Thyroid gland (tissue), 4 donors: ENCODE measurements around the gene MGAT4C.

Experiments
- CTCF ChIP-seq, 6 experiments: fragments of 200-600 bp in 3 of 6; fragments of 450-650 bp in 3 of 6; sonication (generic) in 3 of 6; IDR thresholded peaks; one replicate each; pipeline ENCODE4 v1.5.1; 2016 to 2019; ENCODE audit warnings: antibody characterized with exemption in 6 of 6, mild to moderate bottlenecking in 2 of 6, inconsistent platforms in 1 of 6, moderate library complexity in 1 of 6
- POLR2A ChIP-seq, 2 donors: fragments of 450-650 bp; IDR thresholded peaks; one replicate each; pipeline ENCODE4 v1.6.1; 2017; ENCODE audit warnings: antibody characterized with exemption in 2 of 2, mild to moderate bottlenecking in 2 of 2, moderate library complexity in 1 of 2

- TF ChIP-seq CTCF (IDR thresholded peaks at IDR 0.05) (peak in 4 of 6 experiments; percentile 10 to 60 (median 53)), POLR2A (IDR thresholded peaks at IDR 0.05) (no peak)
Observed at GRCh38 chr12:85955127-85955526, 301.1 kb downstream of the MGAT4C start.
